22Rv1 (cell line): ENCODE measurements around the gene PKLR.
A peak's percentile ranks its signal among the peaks of the same experiment; 100 is the strongest.

ENCODE experiments used
- H3K27ac ChIP-seq: fragments of 450-650 bp; 2 replicates; pipeline ENCODE4 v1.5.1; 2017
- ZFX ChIP-seq: fragments of 450-650 bp; IDR thresholded peaks from 2 replicates; pipeline ENCODE4 v1.6.1; 2017; ENCODE audit warnings: antibody characterized with exemption, borderline replicate concordance
- TF ChIP-seq, protein P1 (sequence below): fragments of 450-650 bp; IDR thresholded peaks from 2 replicates; pipeline ENCODE4 v1.5.1; 2017; ENCODE audit warnings: mild to moderate bottlenecking

The PKLR gene

DNA sequence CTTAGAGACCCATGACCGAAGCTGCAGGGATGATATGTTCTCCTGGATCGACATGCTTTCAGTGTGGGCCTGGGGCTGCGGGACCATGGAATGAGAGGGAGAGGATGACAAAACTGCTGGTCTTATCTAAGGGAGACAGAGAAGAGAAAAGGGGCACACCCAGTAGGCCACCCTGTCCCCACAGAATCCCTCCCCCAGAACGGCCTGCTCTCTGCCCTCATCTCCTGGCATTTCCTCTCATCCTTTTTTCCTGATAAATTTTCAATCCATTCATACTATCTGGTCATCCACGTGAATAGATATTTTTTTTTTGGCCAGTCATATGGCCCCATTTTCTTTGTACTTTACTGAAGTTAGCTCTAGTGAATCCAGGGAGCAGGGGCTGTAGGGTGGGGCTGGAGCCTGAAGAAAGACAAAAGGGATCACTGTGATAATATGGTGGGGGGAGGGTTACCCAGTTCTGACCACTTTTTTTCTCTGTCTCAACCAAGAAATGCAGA is at the start of gene PKLR:
Gene PKLR, minus strand, starts transcription at position 97 of the 500 bp plus-strand sequence. Its CDS starts 43 bp downstream, at position 54.
- no peak within 1 kb of the TSS for H3K27ac ChIP-seq

DNA sequence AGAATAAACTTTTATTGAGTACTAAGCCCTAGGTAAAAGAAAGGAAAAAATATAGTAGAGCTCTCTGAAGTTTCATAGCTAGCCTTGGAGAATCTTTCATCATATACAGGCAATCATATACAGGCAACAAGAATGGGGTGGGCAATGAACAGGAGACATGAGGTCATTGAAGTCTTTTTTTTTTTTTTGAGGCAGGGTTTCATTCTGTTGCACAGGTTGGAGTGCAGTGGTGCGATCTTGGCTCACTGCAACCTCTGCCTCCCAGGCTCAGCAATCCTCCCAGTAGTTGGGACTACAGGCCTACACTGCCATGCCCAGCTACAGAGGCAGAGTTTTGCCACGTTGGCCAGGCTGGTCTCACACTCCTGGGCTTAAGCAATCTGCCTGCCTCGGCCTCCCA is 41.6 kb upstream of the PKLR start:
- no peak for TF ChIP-seq ZFX
- TF ChIP-seq, protein P1, sequence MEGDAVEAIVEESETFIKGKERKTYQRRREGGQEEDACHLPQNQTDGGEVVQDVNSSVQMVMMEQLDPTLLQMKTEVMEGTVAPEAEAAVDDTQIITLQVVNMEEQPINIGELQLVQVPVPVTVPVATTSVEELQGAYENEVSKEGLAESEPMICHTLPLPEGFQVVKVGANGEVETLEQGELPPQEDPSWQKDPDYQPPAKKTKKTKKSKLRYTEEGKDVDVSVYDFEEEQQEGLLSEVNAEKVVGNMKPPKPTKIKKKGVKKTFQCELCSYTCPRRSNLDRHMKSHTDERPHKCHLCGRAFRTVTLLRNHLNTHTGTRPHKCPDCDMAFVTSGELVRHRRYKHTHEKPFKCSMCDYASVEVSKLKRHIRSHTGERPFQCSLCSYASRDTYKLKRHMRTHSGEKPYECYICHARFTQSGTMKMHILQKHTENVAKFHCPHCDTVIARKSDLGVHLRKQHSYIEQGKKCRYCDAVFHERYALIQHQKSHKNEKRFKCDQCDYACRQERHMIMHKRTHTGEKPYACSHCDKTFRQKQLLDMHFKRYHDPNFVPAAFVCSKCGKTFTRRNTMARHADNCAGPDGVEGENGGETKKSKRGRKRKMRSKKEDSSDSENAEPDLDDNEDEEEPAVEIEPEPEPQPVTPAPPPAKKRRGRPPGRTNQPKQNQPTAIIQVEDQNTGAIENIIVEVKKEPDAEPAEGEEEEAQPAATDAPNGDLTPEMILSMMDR = no peak
- H3K27ac ChIP-seq = peak overlapping the region; percentile 22; the same call in 1 of the 2 replicates

More for the DNA sequence above, at the start of gene PKLR:
- TF ChIP-seq ZFX = no peak
- TF ChIP-seq, protein P1 = no peak

DNA sequence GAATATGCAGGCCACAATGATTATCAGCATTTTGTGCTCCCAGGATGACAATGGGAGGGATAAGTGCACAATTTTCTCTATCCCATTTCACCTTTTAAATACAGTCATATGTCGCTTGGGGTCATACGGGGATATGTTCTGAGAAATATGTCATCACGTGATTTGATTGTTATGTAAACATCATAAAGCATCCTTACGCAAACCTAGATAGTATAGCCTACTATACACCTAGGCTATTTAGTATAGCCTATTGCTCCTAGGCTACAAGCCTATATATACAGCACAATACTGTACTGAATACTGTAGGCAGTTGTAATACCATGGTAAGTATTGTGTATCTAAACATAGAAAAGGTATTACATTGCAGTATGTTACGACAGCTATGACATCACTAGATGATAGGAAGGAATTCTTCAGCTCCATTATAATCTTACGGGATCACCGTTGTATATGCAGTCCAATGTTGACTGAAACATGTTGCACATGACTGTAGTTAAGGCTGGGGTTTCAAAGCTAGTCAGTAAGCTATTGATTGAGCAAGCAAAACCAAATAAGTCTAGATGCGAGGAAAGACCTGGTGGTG is 38.4 kb upstream of the PKLR start:
- H3K27ac ChIP-seq = no peak overlapping the region
- no peak for TF ChIP-seq ZFX
- TF ChIP-seq, protein P1 = no peak

DNA sequence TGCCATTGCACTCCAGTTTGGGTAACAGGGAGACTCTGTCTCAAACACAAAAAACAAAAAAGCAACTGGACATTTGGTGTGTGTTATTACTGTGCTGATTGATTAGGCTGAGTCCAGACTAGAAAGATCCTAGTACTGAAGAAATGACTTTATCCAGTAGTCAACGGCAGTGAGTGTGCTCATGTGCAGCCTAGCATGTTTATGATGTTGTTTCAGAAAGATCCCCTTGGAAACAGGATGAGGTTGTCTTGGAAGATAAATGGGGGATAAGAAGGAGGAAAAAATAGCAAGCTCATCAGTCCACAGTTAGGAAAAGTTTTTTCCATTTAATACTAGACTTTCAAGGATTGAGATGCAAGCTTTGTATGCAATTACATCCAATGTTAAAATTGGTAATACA is 33.7 kb upstream of the PKLR start:
- TF ChIP-seq, protein P1 = no peak
- no peak for TF ChIP-seq ZFX
- no peak overlapping the region for H3K27ac ChIP-seq

DNA sequence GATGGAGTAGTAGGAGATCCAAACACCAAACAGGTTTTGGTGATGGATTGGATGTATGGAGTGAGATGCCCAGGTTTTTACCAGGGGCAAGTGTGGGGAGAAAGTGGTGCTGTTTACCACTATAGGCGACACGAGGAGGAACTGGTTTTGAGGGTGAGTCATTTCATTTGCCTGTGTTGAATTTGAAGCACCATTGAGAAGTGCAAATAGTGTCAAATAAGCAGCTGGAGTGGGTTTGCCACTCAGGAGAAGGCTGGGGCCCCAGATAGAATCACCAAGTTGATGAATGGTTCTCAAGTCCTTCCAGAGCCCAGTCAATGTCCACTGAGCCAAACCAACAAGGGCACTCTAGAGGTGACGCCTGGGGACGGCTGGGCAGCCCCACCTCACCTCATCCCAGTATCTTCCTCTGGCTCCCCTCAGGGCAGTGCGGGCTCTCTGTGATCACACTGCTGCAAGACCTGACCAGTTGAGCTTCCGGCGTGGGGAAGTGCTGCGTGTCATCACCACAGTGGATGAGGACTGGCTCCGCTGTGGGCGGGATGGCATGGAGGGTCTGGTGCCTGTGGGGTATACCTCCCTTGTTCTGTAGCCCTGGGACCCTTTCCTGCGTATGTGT is 28.9 kb upstream of the PKLR start:
- no peak for TF ChIP-seq ZFX
- TF ChIP-seq, protein P1 = no peak
- peak overlapping the region; percentile 99 for H3K27ac ChIP-seq

DNA sequence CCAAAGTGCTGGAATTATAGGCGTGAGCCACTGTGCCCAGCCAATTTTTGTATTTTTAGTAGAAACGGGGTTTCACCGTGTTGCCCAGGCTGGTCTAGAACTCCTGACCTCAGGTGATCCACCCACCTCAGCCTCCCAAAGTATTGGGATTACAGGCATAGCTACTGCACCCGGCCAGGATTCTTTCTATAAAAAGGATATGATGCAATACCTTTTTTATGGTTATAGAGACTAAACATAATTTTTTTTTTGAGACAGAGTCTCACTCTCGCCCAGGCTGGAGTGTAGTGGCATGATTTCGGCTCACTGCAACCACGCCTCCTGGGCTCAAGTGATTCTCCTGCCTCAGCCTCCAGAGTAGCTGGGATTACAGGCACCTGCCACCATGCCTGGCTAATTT is 27.6 kb upstream of the PKLR start:
- H3K27ac ChIP-seq = peak overlapping the region; percentile 99

DNA sequence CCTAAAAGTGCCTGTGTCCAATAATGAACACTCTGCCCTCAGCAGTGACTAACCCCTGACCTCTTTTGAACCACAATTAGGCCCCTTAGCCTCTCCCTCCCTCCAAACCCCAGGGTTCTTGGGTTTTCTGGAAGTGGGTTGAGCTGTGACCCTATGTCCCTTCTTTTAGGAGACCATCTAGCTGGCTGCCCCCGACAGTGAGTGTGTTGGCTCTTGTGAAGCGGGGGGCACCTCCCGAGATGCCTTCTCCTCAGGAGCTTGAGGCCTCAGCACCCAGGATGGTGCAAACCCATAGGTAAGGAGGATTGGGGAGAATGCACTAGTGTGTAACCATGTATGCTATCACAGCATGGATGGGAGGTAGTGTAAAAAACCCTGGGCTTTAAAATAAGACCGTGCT is 26.7 kb upstream of the PKLR start:
- peak overlapping the region; percentile 99 for H3K27ac ChIP-seq
- TF ChIP-seq, protein P1 = no peak
- no peak for TF ChIP-seq ZFX
